GM10248 (cell line): ENCODE measurements around the gene IMMP2L.

Experiments used
- CTCF ChIA-PET: fragments of 300-600 bp; sonication (Branson Sonifier 250); formaldehyde crosslinking; extraction: SDS; loops from one replicate; lab custom pipeline; 2021; ENCODE audit warnings: antibody characterized with exemption; lab: Yijun Ruan, JAX
- POLR2A ChIA-PET: fragments of 350-650 bp; sonication (Branson Sonifier 250); formaldehyde crosslinking; extraction: SDS; loops from one replicate; lab custom pipeline; 2020; ENCODE audit warnings: antibody characterized with exemption; lab: Yijun Ruan, JAX
- DNase-seq: peaks from one replicate; pipeline ENCODE4 v3.0.0; 2012; ENCODE audit errors: extremely low spot score
- TF ChIP-seq, protein P1 (sequence below): IDR thresholded peaks from 2 replicates; pipeline ENCODE4 v1.5.1; 2012; ENCODE audit warnings: mild to moderate bottlenecking, low read depth; ENCODE audit errors: extremely low read depth, missing control alignments, control extremely low read depth

Gene IMMP2L

DNA sequence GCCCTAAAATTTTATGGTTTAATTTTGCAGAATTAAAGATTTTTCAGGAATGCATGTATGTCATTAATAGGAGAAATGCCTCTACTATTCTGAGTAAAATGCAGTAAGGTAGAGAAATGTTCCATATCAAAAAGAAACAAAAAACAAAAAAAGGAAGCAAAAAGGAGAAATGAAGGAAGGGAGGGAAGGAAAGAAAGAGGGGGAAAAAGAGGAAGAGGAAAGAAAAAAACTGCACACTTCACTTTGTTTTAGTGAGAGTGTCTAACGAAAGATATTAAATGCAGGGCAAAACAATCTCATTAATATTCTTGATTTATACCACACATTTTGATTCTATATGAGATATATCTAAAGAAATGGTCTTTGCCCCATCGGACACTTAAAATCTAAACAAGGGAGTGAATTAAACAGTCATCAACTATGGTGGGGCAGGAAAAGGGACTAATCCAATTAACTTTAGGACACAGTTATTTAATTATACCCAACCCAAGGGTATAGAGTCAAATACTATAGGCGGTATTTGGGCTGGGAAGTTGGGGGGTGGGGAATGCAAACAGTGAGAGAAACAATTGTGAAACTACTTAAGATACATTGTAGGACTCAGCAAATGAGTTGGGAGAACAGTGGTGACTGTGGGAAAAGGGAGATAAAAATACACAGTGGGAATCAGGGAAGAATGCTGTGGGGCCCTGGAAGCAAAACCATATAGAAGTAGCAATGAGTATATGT is 27.0 kb downstream of the IMMP2L start:
- TF ChIP-seq, protein P1, sequence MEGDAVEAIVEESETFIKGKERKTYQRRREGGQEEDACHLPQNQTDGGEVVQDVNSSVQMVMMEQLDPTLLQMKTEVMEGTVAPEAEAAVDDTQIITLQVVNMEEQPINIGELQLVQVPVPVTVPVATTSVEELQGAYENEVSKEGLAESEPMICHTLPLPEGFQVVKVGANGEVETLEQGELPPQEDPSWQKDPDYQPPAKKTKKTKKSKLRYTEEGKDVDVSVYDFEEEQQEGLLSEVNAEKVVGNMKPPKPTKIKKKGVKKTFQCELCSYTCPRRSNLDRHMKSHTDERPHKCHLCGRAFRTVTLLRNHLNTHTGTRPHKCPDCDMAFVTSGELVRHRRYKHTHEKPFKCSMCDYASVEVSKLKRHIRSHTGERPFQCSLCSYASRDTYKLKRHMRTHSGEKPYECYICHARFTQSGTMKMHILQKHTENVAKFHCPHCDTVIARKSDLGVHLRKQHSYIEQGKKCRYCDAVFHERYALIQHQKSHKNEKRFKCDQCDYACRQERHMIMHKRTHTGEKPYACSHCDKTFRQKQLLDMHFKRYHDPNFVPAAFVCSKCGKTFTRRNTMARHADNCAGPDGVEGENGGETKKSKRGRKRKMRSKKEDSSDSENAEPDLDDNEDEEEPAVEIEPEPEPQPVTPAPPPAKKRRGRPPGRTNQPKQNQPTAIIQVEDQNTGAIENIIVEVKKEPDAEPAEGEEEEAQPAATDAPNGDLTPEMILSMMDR = no peak
- ChIA-PET CTCF (interaction anchor here (1.1 kb wide), 1 partner anchor 436 kb away, joined by 4 read pairs; no protein-coding TSS in a partner anchor), POLR2A (no interaction called here)
- no peak for DNase-seq

DNA sequence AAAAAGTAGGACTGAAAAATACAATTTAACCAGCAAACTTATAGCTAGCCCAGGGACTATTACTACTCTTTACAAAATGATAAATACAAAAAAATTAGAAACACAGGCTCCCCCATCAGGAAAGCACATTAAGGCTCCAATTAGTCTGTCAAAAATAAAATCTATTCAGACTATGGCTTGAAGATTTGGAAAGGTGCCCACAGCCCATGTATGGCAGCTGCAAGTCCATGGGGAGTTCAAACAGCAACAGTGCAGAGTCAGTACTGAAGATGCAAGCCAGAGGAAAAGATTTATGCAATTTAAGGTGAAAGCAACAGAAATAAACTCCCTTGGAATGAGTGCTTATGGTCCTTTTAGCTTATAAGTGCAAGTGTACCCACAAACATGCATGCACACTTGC is 29.7 kb downstream of the IMMP2L start:
- CTCF ChIA-PET = interaction anchor here (1.2 to 1.7 kb wide), 3 partner anchors 25 to 30 kb away, joined by 3 to 7 read pairs (median 5); partner anchors contain the start of gene IMMP2L
- DNase-seq = no peak
- TF ChIP-seq, protein P1 = no peak
- POLR2A ChIA-PET = no interaction called here

DNA sequence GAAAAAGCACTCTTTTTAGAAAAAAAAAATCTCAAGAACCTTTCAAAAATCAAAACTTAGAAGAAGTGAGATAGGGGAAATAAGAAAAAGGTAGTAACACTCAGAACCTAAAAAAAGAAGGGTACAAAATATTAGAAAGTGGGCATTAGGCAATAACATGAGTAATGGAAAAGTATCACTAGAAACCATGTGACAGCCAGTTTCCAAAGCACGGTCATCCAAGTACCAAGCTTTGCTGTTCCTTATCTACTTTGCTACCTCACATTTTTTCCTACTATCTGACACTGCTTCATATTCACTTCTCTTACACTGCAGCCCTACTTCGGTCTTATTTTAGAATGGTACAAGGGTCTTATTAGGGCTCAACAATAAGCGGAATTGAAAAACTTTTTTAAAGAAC is 30.3 kb downstream of the IMMP2L start:
- CTCF ChIA-PET = interaction anchor here (0.7 to 1.6 kb wide), 2 partner anchors 22 to 24 kb away, joined by 4 to 7 read pairs; no protein-coding TSS in a partner anchor

DNA sequence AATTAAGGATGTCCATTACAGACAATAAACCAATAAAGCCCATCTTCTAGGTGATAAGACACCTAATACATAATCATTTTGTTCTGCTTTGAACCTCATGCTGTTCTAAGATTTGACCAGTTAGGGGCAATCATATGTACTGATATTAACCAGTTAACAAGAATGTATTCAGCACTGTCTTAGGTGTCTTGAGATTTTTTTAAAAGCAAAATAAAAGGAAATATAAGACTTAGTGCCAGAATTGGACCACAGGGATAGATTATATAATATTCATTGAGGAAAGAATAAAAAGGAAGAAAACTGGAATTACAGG is 32.0 kb downstream of the IMMP2L start:
- ChIA-PET CTCF (interaction anchor here (1.4 kb wide), 1 partner anchor 22 kb away, joined by 3 read pairs; no protein-coding TSS in a partner anchor), POLR2A (no interaction called here)
- TF ChIP-seq, protein P1 = no peak
- no peak for DNase-seq

More for the DNA sequence above, 30.3 kb downstream of the IMMP2L start:
- TF ChIP-seq, protein P1 = no peak
- DNase-seq = no peak
- POLR2A ChIA-PET = no interaction called here

DNA sequence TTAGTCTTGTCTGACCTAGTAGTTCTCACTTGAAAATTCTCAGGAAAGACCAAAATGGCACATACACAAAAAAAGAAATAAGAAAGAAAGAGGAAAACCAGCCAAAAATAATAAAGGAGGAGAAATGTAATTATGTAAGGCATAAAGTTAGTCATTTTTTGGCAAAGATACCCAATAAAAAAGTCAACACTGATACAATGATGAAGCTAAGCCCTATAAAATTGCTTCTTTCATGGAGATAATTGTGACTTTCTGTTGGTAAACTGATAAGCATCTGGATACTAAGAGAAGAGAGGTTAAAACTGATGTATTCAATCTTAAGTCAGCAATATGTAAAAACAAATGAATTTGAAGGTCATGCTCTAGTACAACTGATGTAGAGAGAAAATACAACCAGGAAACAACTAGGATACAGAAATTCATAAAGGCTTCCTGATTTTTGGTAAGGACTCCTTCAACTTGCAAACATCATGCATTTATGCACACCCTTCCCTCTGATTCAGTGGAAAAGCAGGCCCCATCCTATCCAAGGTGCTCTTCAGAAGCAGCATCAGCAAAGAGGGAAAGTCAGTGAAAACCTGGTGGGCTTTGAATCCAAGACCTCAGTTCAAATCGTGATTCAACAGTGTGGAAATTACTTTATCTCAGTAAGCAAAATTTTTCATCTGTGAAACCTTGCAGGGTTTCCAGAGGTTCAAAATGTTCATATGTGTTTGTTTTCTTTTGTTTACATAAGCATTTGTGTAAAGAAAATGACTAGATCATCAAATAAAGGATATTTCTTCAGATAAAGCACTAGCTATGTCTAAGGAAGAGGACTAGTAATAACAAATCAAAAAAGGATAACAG is 32.6 kb downstream of the IMMP2L start:
- ChIA-PET CTCF (no interaction called here), POLR2A (no interaction called here)
- TF ChIP-seq, protein P1 = no peak
- DNase-seq = no peak

DNA sequence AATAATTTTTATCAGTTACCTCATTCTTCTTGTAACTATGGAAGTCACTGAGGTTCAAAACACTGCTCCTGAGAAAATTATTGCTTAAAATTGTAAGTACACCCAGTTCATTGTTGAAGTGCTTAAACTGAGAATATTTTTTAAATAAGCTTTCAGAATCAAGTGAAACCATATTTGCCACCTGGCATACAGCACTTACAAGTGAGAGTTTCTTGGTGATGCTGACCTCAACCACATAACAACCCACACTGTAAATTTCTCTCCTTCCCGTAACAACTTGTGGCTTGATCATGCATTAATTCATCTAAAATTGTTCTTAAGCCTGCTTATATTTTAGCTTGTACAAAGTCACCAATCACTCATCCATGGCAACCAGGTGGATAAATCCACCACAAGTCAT is 34.0 kb downstream of the IMMP2L start:
- POLR2A ChIA-PET = no interaction called here
- TF ChIP-seq, protein P1 = no peak
- CTCF ChIA-PET = interaction anchor here (1.4 kb wide), 1 partner anchor 8 kb away, joined by 3 read pairs; no protein-coding TSS in a partner anchor
- no peak for DNase-seq
